ENCODE measurements around the gene KANSL2. TPM values are rescaled to one million over a fixed set of nuclear protein-coding genes. Genes with fewer than 3 reads are reported as not detected.

The KANSL2 gene
- total and polyA plus RNA-seq, 2 experiments from 2014 or later = 29.3 to 92.5 TPM

DNA sequence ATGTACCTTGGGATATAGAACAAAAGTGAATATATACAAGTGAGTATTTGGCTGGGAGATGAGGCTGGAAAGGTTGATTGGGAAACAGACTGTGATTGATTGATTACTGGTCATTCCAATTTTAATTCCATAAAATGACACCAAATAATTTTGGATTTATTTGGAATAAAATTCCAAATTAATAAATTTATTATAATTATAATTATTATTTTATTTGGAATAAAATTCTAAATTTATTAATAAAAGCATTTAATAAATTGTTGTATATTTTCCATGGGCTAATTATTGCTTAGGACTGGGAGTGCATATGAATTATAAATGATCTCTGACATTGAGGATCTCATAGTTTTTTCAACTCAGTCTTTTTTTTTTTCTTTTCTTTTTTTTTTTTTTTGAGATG is 51.7 kb downstream of the KANSL2 start:
- DNase-seq (ENCODE audit: low spot score) (no peak), ATAC-seq (no peak)
- Histone ChIP-seq H4K20me1 (replicated peaks; ENCODE audit: insufficient read depth) (no peaks in the 10 kb centered on the region), H3F3A (replicated peaks; ENCODE audit: low read depth) (no peaks in the 10 kb centered on the region), H3K9me2 (ENCODE audit: insufficient read depth) (no peaks in the 10 kb centered on the region), H3K27ac (ENCODE audit: low read depth) (no peak overlapping the region), H2AFZ (no peak overlapping the region), H3K4me3 (no peak overlapping the region), H3K4me2 (no peak overlapping the region), H3K27me3 (ENCODE audit: insufficient read depth) (no peaks in the 10 kb centered on the region), H3K4me1 (ENCODE audit: insufficient read depth) (no peaks in the 10 kb centered on the region), H3K36me3 (ENCODE audit: insufficient read depth) (no peaks in the 10 kb centered on the region), H3K79me2 (replicated peaks; ENCODE audit: insufficient read depth) (no peaks in the 10 kb centered on the region)
- Mint-ChIP-seq H3K9me3 (no peaks in the 10 kb centered on the region), H3K27ac (no peak overlapping the region), H3K36me3 (ENCODE audit: low read depth) (no peaks in the 10 kb centered on the region), H3K27me3 (ENCODE audit: insufficient read depth, low read depth, poor library complexity) (peaks cover 3% of the 10 kb centered on the region), H3K4me3 (no peak overlapping the region), H3K4me1 (no peaks in the 10 kb centered on the region)
- TF ChIP-seq ZNF114 (CRISPR knock-in tag; IDR thresholded peaks at IDR 0.05) = no peak
- TF ChIP-seq, protein P1, sequence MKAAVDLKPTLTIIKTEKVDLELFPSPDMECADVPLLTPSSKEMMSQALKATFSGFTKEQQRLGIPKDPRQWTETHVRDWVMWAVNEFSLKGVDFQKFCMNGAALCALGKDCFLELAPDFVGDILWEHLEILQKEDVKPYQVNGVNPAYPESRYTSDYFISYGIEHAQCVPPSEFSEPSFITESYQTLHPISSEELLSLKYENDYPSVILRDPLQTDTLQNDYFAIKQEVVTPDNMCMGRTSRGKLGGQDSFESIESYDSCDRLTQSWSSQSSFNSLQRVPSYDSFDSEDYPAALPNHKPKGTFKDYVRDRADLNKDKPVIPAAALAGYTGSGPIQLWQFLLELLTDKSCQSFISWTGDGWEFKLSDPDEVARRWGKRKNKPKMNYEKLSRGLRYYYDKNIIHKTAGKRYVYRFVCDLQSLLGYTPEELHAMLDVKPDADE (IDR thresholded peaks at IDR 0.05) = no peak
- TF ChIP-seq POLR2AphosphoS5 (IDR thresholded peaks at IDR 0.05; ENCODE audit: low read depth) = no peak
- no peak for TF ChIP-seq EZH2 (IDR thresholded peaks at IDR 0.05; ENCODE audit: low read depth, unreplicated experiment)
- no peak for TF ChIP-seq CREB1 (CRISPR knock-in tag; IDR thresholded peaks at IDR 0.05; ENCODE audit: low read depth)

DNA sequence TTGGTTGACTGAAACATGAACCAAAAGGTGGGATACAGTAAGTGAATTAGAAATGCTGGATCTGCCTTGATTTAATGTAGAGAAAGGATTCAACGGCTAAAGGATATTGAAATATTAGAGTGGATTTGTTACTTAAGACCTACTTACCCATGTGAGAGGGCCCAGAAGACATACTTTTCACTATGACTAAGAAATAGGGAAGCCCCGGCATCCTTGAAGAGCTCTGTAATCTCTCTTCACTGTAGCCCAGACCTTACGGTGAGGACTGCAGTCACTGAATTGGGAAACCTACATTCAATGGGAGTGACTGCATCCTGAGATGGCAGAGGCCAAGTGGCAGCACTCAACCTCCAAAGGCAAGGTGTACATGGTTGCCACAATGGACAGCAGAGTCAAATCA is 52.5 kb downstream of the KANSL2 start:
- H3K27ac ChIP-seq (ENCODE audit: low read depth) = no peak overlapping the region
- H3K27ac Mint-ChIP-seq = no peak overlapping the region
- H3K79me2 ChIP-seq (replicated peaks; ENCODE audit: insufficient read depth) = no peaks in the 10 kb centered on the region
- H3K4me3 ChIP-seq = no peak overlapping the region
- no peaks in the 10 kb centered on the region for H3K27me3 ChIP-seq (ENCODE audit: insufficient read depth)
- no peaks in the 10 kb centered on the region for H3F3A ChIP-seq (replicated peaks; ENCODE audit: low read depth)
- H3K9me2 ChIP-seq (ENCODE audit: insufficient read depth) = no peaks in the 10 kb centered on the region
- no peak for ATAC-seq
- no peaks in the 10 kb centered on the region for H3K36me3 Mint-ChIP-seq (ENCODE audit: low read depth)
- no peaks in the 10 kb centered on the region for H3K4me1 ChIP-seq (ENCODE audit: insufficient read depth)
- H3K4me2 ChIP-seq = no peak overlapping the region
- H3K27me3 Mint-ChIP-seq (ENCODE audit: insufficient read depth, low read depth, poor library complexity) = peaks cover 3% of the 10 kb centered on the region
- no peak for DNase-seq (ENCODE audit: low spot score)
- no peaks in the 10 kb centered on the region for H3K4me1 Mint-ChIP-seq
- no peak for TF ChIP-seq EZH2 (IDR thresholded peaks at IDR 0.05; ENCODE audit: low read depth, unreplicated experiment)
- TF ChIP-seq ZNF331 (CRISPR knock-in tag; IDR thresholded peaks at IDR 0.05; ENCODE audit: low read depth) = no peak
- TF ChIP-seq ZNF114 (CRISPR knock-in tag; IDR thresholded peaks at IDR 0.05) = no peak
- TF ChIP-seq, protein P2, sequence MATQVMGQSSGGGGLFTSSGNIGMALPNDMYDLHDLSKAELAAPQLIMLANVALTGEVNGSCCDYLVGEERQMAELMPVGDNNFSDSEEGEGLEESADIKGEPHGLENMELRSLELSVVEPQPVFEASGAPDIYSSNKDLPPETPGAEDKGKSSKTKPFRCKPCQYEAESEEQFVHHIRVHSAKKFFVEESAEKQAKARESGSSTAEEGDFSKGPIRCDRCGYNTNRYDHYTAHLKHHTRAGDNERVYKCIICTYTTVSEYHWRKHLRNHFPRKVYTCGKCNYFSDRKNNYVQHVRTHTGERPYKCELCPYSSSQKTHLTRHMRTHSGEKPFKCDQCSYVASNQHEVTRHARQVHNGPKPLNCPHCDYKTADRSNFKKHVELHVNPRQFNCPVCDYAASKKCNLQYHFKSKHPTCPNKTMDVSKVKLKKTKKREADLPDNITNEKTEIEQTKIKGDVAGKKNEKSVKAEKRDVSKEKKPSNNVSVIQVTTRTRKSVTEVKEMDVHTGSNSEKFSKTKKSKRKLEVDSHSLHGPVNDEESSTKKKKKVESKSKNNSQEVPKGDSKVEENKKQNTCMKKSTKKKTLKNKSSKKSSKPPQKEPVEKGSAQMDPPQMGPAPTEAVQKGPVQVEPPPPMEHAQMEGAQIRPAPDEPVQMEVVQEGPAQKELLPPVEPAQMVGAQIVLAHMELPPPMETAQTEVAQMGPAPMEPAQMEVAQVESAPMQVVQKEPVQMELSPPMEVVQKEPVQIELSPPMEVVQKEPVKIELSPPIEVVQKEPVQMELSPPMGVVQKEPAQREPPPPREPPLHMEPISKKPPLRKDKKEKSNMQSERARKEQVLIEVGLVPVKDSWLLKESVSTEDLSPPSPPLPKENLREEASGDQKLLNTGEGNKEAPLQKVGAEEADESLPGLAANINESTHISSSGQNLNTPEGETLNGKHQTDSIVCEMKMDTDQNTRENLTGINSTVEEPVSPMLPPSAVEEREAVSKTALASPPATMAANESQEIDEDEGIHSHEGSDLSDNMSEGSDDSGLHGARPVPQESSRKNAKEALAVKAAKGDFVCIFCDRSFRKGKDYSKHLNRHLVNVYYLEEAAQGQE (IDR thresholded peaks at IDR 0.05; ENCODE audit: unreplicated experiment) = no peak
- no peak overlapping the region for H3K4me3 Mint-ChIP-seq
- H3K36me3 ChIP-seq (ENCODE audit: insufficient read depth) = no peaks in the 10 kb centered on the region
- H4K20me1 ChIP-seq (replicated peaks; ENCODE audit: insufficient read depth) = no peaks in the 10 kb centered on the region
- no peaks in the 10 kb centered on the region for H3K9me3 Mint-ChIP-seq
- no peak overlapping the region for H2AFZ ChIP-seq
